ENCODE results near the gene SORCS2.

The SORCS2 gene

GRCh38 chr4:7641712-7642111, 449.4 kb downstream of the SORCS2 start:
- Histone ChIP-seq H3K4me2 (ENCODE audit: low read length) (no peak overlapping the region), H3K36me3 (replicated peaks; ENCODE audit: low read depth, low read length) (no peaks in the 10 kb centered on the region), H3K9ac (ENCODE audit: low read length) (no peak overlapping the region), H3K79me2 (ENCODE audit: low read length) (no peaks in the 10 kb centered on the region), H4K20me1 (ENCODE audit: insufficient read depth, low read length) (no peaks in the 10 kb centered on the region), H2AFZ (ENCODE audit: low read depth, low read length) (no peak overlapping the region), H3K4me1 (ENCODE audit: low read length) (no peaks in the 10 kb centered on the region), H3K4me3 (ENCODE audit: low read length) (no peak overlapping the region), H3K27ac (ENCODE audit: low read length) (no peak overlapping the region), H3K9me3 (ENCODE audit: insufficient read depth, low read length) (no peaks in the 10 kb centered on the region), H3K27me3 (ENCODE audit: low read depth, low read length) (no peaks in the 10 kb centered on the region)
- no peak for TF ChIP-seq EZH2phosphoT487 (IDR thresholded peaks at IDR 0.05; ENCODE audit: low read depth)
- TF ChIP-seq, protein P1, sequence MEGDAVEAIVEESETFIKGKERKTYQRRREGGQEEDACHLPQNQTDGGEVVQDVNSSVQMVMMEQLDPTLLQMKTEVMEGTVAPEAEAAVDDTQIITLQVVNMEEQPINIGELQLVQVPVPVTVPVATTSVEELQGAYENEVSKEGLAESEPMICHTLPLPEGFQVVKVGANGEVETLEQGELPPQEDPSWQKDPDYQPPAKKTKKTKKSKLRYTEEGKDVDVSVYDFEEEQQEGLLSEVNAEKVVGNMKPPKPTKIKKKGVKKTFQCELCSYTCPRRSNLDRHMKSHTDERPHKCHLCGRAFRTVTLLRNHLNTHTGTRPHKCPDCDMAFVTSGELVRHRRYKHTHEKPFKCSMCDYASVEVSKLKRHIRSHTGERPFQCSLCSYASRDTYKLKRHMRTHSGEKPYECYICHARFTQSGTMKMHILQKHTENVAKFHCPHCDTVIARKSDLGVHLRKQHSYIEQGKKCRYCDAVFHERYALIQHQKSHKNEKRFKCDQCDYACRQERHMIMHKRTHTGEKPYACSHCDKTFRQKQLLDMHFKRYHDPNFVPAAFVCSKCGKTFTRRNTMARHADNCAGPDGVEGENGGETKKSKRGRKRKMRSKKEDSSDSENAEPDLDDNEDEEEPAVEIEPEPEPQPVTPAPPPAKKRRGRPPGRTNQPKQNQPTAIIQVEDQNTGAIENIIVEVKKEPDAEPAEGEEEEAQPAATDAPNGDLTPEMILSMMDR (IDR thresholded peaks at IDR 0.05; ENCODE audit: low read depth, low read length): no peak

DNA sequence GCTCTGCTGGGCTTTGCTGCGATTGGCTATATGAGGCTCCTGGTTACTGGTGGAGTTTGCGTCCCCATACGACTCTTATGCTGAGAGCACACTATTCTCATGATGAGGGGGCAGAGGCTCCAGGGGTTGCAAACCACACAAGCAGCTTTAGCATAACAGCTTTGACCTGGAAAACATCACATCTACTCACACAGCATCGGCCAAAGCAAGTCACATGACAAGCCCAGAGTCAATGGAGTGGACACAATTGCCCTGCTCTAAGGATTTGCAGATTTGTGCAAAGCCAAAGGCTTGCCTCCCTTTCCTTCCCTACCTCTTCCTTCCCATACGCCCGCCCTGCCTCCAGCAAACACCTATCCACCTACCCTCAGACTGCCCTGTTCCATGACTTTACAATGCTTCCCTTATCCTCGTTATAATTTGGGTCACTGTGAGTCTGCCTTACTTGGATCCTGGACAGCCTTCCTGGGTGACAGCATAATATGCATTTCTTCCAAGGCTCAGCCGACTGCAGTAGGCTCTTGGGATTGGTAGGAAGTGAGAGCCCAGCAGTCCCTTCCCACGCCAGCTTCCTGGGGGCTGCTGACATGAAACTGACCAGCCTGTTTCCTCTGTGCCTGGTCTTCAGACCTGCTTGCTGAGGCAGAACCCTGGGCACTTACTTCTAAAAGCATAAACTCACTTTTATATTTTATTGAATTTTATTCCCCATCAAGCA, 450.6 kb downstream of the SORCS2 start:
- Histone ChIP-seq H3K9me3 (ENCODE audit: insufficient read depth, low read length) (no peaks in the 10 kb centered on the region), H3K4me1 (ENCODE audit: low read length) (no peaks in the 10 kb centered on the region), H3K27ac (ENCODE audit: low read length) (no peak overlapping the region), H3K79me2 (ENCODE audit: low read length) (no peaks in the 10 kb centered on the region), H3K4me3 (ENCODE audit: low read length) (no peak overlapping the region), H4K20me1 (ENCODE audit: insufficient read depth, low read length) (no peaks in the 10 kb centered on the region), H2AFZ (ENCODE audit: low read depth, low read length) (no peak overlapping the region), H3K27me3 (ENCODE audit: low read depth, low read length) (no peaks in the 10 kb centered on the region), H3K4me2 (ENCODE audit: low read length) (no peak overlapping the region), H3K9ac (ENCODE audit: low read length) (no peak overlapping the region), H3K36me3 (replicated peaks; ENCODE audit: low read depth, low read length) (no peaks in the 10 kb centered on the region)
- TF ChIP-seq, protein P1 (IDR thresholded peaks at IDR 0.05; ENCODE audit: low read depth, low read length): no peak
- TF ChIP-seq EZH2phosphoT487 (IDR thresholded peaks at IDR 0.05; ENCODE audit: low read depth): no peak

- Histone ChIP-seq H3K27me3 (ENCODE audit: low read depth, low read length) (no peaks in the 10 kb centered on the region), H3K79me2 (ENCODE audit: low read length) (no peaks in the 10 kb centered on the region), H3K9me3 (ENCODE audit: insufficient read depth, low read length) (no peaks in the 10 kb centered on the region), H3K9ac (ENCODE audit: low read length) (no peak overlapping the region), H3K36me3 (replicated peaks; ENCODE audit: low read depth, low read length) (no peaks in the 10 kb centered on the region), H4K20me1 (ENCODE audit: insufficient read depth, low read length) (no peaks in the 10 kb centered on the region), H3K4me3 (ENCODE audit: low read length) (no peak overlapping the region), H2AFZ (ENCODE audit: low read depth, low read length) (no peak overlapping the region), H3K4me1 (ENCODE audit: low read length) (no peaks in the 10 kb centered on the region), H3K27ac (ENCODE audit: low read length) (no peak overlapping the region), H3K4me2 (ENCODE audit: low read length) (no peak overlapping the region)
- TF ChIP-seq EZH2phosphoT487 (IDR thresholded peaks at IDR 0.05; ENCODE audit: low read depth): no peak
- TF ChIP-seq, protein P1 (IDR thresholded peaks at IDR 0.05; ENCODE audit: low read depth, low read length): no peak
Observed at GRCh38 chr4:7645158-7645557, 452.8 kb downstream of the SORCS2 start.

DNA sequence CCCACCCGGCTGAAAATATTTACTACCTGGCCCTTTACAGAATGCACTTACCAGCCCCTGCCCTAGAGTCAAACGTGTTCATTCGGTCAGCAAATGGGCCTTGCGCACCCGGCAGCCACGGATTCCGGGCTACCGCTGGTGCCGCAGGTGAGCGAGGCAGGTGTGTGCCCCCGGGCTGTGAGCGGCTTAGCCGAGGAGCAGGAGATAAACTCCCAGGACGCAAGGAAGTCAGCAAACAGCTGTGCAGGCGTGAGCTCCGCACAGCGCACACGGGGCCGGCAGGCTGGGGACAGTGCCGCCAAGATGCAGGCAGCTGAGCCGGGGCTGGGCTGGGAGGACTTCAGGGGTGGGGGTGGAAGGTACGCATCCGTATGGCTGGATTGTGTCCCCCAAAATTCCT, 453.6 kb downstream of the SORCS2 start:
- TF ChIP-seq EZH2phosphoT487 (IDR thresholded peaks at IDR 0.05; ENCODE audit: low read depth): no peak
- Histone ChIP-seq H4K20me1 (ENCODE audit: insufficient read depth, low read length) (no peaks in the 10 kb centered on the region), H3K36me3 (replicated peaks; ENCODE audit: low read depth, low read length) (no peaks in the 10 kb centered on the region), H3K4me1 (ENCODE audit: low read length) (no peaks in the 10 kb centered on the region), H3K79me2 (ENCODE audit: low read length) (no peaks in the 10 kb centered on the region), H3K9ac (ENCODE audit: low read length) (no peak overlapping the region), H2AFZ (ENCODE audit: low read depth, low read length) (no peak overlapping the region), H3K4me3 (ENCODE audit: low read length) (no peak overlapping the region), H3K9me3 (ENCODE audit: insufficient read depth, low read length) (no peaks in the 10 kb centered on the region), H3K4me2 (ENCODE audit: low read length) (no peak overlapping the region), H3K27me3 (ENCODE audit: low read depth, low read length) (no peaks in the 10 kb centered on the region), H3K27ac (ENCODE audit: low read length) (no peak overlapping the region)
